HG02938 (cell line): Measurements from ENCODE around the gene PCDH1.

Experiments
- ATAC-seq: cut with Tn5 transposase; IDR thresholded peaks from one replicate; pipeline ENCODE4 v1.9.1; 2021; ENCODE audit warnings: mild to moderate bottlenecking, moderate library complexity; ENCODE audit not compliant: unreplicated experiment

PCDH1 gene

GRCh38 chr5:141878186-141878710, at the start of gene PCDH1:
Gene PCDH1 (minus strand): TSS chr5:141878410. CDS start chr5:141878262, 148 bp downstream.
- no peak for ATAC-seq

GRCh38 chr5:141926434-141926833, 48.2 kb upstream of the PCDH1 start:
- no peak for ATAC-seq

GRCh38 chr5:141923448-141924313, 45.5 kb upstream of the PCDH1 start, which contains the start of gene DELE1:
Gene DELE1 (plus strand): TSS chr5:141923871. CDS start chr5:141923942, 71 bp downstream.
- peak; percentile 97 for ATAC-seq

- ATAC-seq: peak; percentile 6
Observed at GRCh38 chr5:141922827-141923447, 44.7 kb upstream of the PCDH1 start.

DNA sequence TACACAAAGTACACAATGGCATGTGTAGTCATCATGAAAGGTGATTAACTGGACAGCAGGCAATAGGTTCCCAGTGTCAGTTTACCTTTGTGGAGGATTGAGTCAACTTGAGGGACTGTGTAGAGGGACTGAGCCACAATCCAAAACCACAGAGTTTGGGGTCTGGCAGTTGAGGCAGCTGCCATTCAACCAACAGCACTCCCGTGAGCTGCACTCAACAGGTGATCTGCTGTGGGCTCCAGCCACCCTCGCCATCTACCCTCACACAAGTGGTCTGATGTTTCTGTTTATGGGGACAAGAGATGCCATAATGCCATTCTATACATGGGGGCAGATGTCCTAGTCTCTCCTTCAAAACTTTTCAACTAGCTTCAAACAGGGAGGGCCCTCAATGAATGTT, 42.6 kb upstream of the PCDH1 start:
- no peak for ATAC-seq

- no peak for ATAC-seq
Observed at GRCh38 chr5:141919218-141920119, 41.3 kb upstream of the PCDH1 start.

- no peak for ATAC-seq
Observed at GRCh38 chr5:141917760-141918159, 39.5 kb upstream of the PCDH1 start.

- no peak for ATAC-seq
Observed at GRCh38 chr5:141916522-141916921, 38.3 kb upstream of the PCDH1 start.

DNA sequence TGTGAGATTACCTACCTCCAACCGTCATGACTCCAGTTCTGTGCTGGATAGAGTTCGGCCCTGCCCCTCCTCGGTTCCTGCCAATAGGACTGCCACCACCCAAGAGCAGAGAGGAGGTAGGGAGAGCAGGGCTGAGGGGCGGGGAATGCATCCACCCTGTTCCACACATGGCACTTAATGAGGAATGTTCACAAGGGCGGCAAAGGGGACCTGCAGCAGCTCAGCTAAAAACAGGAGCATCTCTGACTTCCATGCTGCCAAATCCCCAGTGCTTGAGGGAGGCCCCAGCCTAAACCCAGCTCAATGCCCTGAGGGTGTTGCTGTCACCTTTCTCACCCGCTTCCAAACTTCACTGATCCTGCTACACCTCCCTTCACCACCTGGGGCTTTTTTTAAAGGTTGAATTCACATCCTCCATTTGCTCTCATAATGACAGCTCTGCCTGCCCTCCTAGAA, 37.7 kb upstream of the PCDH1 start:
- ATAC-seq: no peak

DNA sequence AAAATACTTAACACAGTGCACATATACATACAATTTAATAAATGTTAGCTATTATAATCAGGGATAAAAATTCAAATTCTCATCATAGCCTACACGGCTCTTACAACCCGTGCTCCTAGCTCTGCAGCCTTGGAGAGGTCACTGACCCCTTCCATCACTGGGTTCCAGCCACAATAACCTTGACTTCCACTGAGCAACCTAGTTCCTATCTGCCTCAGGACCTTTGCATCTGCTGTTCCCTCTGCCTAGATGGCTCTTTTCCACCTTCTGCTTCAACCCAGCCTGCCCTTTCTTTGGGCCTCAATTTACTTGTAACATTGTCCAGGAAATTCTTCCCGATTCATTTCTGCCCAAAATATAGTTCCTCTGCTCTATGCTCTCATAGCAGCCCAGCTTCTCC, 36.6 kb upstream of the PCDH1 start:
- no peak for ATAC-seq

- no peak for ATAC-seq
Observed at GRCh38 chr5:141914199-141914743, 36.1 kb upstream of the PCDH1 start.

- ATAC-seq: no peak
Observed at GRCh38 chr5:141913560-141914198, 35.5 kb upstream of the PCDH1 start.

DNA sequence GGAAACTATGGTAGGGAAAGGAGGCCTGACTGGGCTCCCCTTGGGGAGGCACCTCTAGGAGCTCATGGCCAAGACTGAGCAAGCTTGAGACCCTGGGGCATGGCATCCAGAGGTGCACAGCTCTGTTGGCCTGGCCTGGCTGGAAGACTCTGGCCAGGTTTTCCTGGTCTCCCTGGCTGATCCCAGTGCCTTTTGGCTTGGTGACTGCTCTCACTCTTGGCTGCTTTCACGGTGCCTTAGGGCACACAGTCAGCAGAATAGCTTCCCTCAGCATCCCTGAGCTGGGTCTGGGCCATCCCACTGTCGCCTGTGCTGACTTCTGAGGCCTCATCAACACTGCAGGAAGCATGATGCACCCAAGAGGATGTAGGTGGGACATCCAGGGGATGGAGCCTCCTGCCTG, 32.1 kb upstream of the PCDH1 start:
- ATAC-seq: no peak

GRCh38 chr5:141909212-141909611, 31.0 kb upstream of the PCDH1 start:
- ATAC-seq: no peak

- no peak for ATAC-seq
Observed at GRCh38 chr5:141908796-141909195, 30.6 kb upstream of the PCDH1 start.

DNA sequence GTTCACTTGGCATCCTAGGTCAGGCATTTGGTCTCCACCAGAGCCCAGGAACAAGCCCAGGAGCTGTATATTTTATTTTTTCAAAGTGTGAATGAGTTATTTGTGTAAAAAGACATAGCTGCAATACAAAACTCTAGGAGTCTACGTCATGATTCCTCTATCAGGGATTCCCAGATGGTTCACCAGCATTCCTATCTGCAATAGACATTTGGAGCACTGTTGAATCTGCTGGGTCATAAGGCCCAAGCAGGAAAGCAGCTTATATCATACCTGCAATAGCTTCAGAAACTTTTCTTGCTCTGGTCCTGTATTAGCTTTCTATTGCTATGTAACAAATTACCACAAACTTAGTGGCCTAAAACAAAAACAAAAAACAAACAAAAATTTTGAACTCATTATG, 28.8 kb upstream of the PCDH1 start:
- ATAC-seq: no peak

DNA sequence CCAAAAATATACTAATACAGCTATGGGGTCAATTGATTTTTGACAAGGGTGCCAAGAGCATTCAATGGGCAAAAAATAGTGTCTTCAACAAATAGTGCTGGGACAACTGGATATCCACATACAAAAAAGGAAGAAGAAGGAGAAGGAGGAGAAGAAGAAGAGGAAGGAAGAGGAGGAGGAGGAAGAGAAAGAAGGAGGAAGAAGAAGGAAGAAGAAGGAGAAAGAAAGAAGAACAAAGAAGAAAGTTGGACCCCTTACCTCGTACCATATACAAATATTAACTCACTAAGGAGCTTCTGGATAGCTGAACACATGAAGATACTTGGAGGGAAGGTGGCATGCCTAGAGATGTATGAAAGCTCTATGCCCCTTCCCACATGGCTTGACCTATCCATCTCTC, 28.3 kb upstream of the PCDH1 start:
- ATAC-seq: no peak

- ATAC-seq: no peak
Observed at GRCh38 chr5:141904551-141904950, 26.3 kb upstream of the PCDH1 start.

DNA sequence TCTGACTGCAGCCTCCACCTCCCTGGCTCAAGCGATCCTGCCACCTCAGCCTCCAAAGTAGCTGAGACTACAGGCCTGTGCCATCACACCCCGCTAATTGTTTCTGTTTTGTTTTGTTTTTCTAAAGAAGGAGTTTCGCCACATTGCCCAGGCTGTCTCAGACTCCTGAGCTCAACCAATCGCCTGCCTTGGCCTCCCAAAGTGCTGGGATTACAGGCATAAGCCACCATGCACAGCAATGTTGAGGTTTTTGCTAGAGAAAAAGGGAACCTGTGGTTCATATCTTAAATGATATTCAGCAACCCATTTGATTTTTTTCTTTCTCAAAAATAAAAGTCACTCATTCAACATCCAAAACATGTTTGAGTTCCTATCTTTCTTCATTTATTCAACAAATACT, 25.1 kb upstream of the PCDH1 start:
- no peak for ATAC-seq
